Ovary (tissue), 9 donors: ENCODE data around the gene FAM193B. TPM values are rescaled to one million over a fixed set of nuclear protein-coding genes. Genes with fewer than 3 reads are reported as not detected.

Experiments
- DNase-seq, 5 donors: peaks; one replicate each; pipeline ENCODE4 v3.0.0-alpha.2; 2019 to 2020
- H3K27ac ChIP-seq, 2 donors: fragments of 200-600 bp; one replicate each; pipeline versions ENCODE4 v1.5.1 to v1.8.0; 2019 to 2022
- H3K27me3 ChIP-seq: fragments of 200-600 bp; one replicate; pipeline ENCODE4 v1.8.0; 2022
- H3K36me3 ChIP-seq: fragments of 200-600 bp; sonication (generic); one replicate; pipeline ENCODE4 v1.5.1; 2019
- H3K4me1 ChIP-seq: one replicate; pipeline ENCODE4 v1.8.1; 2013; ENCODE audit warnings: mild to moderate bottlenecking, moderate library complexity; ENCODE audit not compliant: insufficient read depth
- H3K4me3 ChIP-seq: fragments of 200-600 bp; sonication (generic); one replicate; pipeline ENCODE4 v1.5.1; 2017
- H3K9me3 ChIP-seq, 2 donors: fragments of 200-600 bp in 1 of 2; sonication (generic) in 1 of 2; one replicate each; pipeline versions ENCODE4 v1.5.1 to v1.8.1; 2013 to 2019; ENCODE audit warnings: mild to moderate bottlenecking in 1 of 2, moderate library complexity in 1 of 2
- EP300 ChIP-seq: sonication (generic); formaldehyde crosslinking; IDR thresholded peaks from one replicate; pipeline ENCODE4 v1.6.1; 2017; ENCODE audit warnings: antibody characterized with exemption
- POLR2A ChIP-seq: fragments of 450-650 bp; IDR thresholded peaks from one replicate; pipeline ENCODE4 v1.6.1; 2017; ENCODE audit warnings: antibody characterized with exemption, mild to moderate bottlenecking, moderate library complexity
- WGBS, 3 donors: extraction: QIAGEN DNeasy Blood & Tissue Kit in 1 of 3; methylation state at CpG; one replicate each; pipeline versions ENCODE4 v1.1.5 to v1.1.7; 2013 to 2017; 5-methylcytosine and 5-hydroxymethylcytosine counted together
- intact Hi-C, 4 donors: fragments of 100-400 bp; cut with DNase I; formaldehyde crosslinking; loops; one replicate each; pipeline versions ENCODE4 v1.11.0 to v1.15.1; 2022 to 2023
- polyA plus RNA-seq, 2 donors: library from polyadenylated mRNA; stranded (reverse); fragments of 200-250 nt in 1 of 2; fragments of 350-450 nt in 1 of 2; fragmentation: Illumina TruSeq in 1 of 2; extraction: RNeasy Lipid Tissue Mini Kit (QIAGEN cat#74804) in 1 of 2; gene quantifications; one replicate each; pipeline ENCODE4 v1.2.3, GENCODE V29; 2013 to 2014
- total RNA-seq, 7 donors: library from RNA; depleted of rRNA in 2 of 7; stranded (reverse); fragments of >200 nt in 2 of 7; fragmentation: NEBNext Ultra II Directional in 3 of 7; extraction: Animal tissue kit (Norgen Biotek cat#: 25700) in 3 of 7; gene quantifications; one replicate each; pipeline versions ENCODE4 v1.1.0 to v1.2.4, GENCODE V29; 2016 to 2023
- TF ChIP-seq, protein P1 (sequence below), 3 donors: fragments of 450-650 bp in 2 of 3; fragments of 200-600 bp in 1 of 3; IDR thresholded peaks; one replicate each; pipeline versions ENCODE4 v1.5.1 to v1.8.0; 2016 to 2022; ENCODE audit warnings: antibody characterized with exemption in 3 of 3, mild to moderate bottlenecking in 1 of 3
- donor health status: DM: no; HTN: no; CAD: no; lungs with moderate emphysema.
- donor health status: DM: no; HTN: no; CAD: no.
- donor health status: Bipolar disorder and iron deficiency.
- donor health status: DM: yes; HTN: yes; CAD: no.
- donor health status: DM: no; HTN: no; CAD: no.
- donor health status: DM: yes; HTN: yes; CAD: no.

FAM193B gene
- total and polyA plus RNA-seq, 9 donors = 14.8 to 77.6 (median 64.3) TPM

DNA sequence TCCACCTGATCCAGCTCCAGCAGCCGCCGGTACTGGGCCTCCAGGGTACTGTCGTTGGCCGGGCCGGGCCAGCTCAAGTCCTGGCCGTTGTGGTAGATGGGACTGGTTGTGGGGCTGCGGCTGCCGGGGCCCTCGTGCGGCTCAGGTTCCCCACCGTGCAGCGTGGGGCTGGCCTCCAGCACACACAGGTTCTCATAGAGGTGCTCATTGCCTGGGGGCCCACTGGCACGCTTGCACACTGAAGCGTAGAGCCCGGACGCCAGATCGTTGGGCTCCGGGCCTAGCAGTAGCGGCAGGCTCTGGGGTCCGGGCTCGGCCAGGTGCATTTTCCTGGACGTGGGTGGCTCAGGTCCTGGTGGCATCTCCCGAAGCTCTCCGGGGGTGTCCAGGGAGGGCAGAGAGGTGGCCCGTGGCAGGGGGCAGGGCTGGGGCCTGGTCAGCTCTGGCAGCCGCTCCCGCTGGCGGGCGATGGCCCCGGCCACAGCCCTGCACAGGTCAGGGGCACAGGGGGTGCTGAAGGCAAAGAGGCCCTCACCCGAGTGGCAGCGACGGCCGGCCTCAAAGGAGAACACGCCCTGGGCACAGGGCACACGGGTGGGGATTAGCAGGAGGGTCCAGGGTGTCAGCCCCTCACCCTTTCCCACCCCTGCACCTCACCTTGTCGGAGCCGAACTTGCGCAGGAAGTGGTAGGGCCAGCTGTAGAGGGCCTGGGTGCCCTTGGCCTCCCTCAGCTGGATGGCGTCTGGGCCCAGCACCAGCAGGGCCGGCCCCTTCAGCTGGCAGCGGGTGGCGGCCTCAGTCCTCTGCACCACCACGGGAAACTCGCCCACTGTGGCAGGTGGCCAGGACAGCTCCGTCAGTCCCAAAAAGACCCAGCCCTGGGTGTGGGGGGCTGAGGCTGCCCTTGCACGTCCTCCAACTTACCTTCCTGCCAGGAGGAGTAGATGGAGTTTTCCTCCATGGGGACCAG, 50.0 kb downstream of the FAM193B start:
- intact Hi-C loops = loop anchor here in 3 of 4 donors (5.0 to 10.0 kb wide), 2 partner anchors 112 to 190 kb away; partner anchors contain the start of gene MXD3 (in 1 of the 3)
- 89 to 92% (median 90%) methylated on average over 39 to 47 of the region's 47 CpGs for whole genome bisulfite sequencing, 3 donors
- no peaks in the 10 kb centered on the region for H3K9me3 ChIP-seq
- no peak for TF ChIP-seq EP300
- TF ChIP-seq, protein P1, sequence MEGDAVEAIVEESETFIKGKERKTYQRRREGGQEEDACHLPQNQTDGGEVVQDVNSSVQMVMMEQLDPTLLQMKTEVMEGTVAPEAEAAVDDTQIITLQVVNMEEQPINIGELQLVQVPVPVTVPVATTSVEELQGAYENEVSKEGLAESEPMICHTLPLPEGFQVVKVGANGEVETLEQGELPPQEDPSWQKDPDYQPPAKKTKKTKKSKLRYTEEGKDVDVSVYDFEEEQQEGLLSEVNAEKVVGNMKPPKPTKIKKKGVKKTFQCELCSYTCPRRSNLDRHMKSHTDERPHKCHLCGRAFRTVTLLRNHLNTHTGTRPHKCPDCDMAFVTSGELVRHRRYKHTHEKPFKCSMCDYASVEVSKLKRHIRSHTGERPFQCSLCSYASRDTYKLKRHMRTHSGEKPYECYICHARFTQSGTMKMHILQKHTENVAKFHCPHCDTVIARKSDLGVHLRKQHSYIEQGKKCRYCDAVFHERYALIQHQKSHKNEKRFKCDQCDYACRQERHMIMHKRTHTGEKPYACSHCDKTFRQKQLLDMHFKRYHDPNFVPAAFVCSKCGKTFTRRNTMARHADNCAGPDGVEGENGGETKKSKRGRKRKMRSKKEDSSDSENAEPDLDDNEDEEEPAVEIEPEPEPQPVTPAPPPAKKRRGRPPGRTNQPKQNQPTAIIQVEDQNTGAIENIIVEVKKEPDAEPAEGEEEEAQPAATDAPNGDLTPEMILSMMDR (IDR thresholded peaks at IDR 0.05) = no peak
- TF ChIP-seq POLR2A = no peak
- no peaks in the 10 kb centered on the region for H3K27me3 ChIP-seq
- no peak overlapping the region for H3K4me3 ChIP-seq
- H3K4me1 ChIP-seq = no peaks in the 10 kb centered on the region
- no peak overlapping the region for H3K27ac ChIP-seq
- no peaks in the 10 kb centered on the region for H3K36me3 ChIP-seq
- DNase-seq = no peak

DNA sequence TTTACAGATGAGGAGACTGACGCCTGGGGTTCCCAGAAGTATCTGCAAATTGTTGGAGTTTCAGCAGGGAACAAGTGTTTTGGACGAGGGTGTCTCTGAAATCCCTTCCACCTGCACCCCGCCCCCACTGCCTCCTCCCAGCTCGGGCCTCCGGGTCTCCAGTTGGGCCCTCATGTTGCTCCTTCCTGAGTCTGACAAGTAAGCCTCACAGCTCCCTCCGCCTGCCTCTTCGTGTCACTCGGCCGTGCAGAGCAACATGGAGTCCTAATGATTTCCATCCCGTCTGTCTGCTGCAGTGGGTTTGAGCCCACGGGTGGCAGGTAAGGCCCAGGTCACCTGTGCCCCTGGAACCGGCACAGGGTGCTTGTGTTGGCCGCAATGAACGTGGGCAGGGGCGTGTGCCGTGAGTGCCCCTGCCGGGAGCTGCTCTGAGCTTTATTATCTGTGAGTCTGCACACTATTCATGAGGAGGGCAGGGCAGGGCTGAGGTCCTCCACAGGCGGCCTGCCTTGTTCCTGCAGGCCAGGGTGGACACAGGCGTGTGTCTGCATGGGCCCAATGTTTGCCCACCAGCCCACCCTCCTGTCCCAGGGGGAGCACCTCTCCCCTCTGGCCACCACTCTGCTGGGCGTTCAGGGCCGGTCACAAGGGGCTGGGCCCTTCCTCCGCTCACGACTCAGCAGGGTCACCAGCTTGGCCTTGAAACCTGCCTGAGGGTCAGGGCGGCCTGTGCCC, 50.8 kb downstream of the FAM193B start:
- H3K36me3 ChIP-seq = no peaks in the 10 kb centered on the region
- no peaks in the 10 kb centered on the region for H3K4me1 ChIP-seq
- 83 to 89% (median 85%) methylated on average over 20 to 24 of the region's 24 CpGs for WGBS, 3 donors
- DNase-seq = no peak
- no peaks in the 10 kb centered on the region for H3K9me3 ChIP-seq
- intact Hi-C loops = loop anchor here in 3 of 4 donors (5.0 to 10.0 kb wide), 2 partner anchors 111 to 189 kb away; partner anchors contain the start of gene MXD3 (in 1 of the 3)
- no peak overlapping the region for H3K27ac ChIP-seq
- no peaks in the 10 kb centered on the region for H3K27me3 ChIP-seq
- TF ChIP-seq POLR2A (no peak), EP300 (no peak)
- TF ChIP-seq, protein P1 (IDR thresholded peaks at IDR 0.05) = no peak
- H3K4me3 ChIP-seq = no peak overlapping the region

DNA sequence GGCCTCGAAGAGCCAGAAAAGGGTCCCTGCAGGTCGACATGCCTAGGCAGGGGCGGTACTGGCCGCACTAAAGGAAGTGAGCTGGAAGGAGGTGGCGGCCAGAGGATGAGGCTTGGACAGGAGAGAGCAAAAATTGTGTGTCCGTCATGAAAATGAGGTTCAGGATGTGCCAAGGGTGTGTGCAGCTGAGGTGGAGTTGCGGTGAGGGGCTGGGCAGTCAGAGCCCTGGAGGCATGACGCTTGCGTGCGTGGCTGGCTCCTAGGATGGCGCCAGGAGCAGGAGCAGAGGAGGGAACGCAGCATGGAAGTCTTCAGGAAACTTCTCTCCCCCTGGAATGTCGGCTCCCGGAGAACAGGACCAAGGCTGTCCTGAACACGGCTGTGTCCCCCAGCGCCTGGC, 51.5 kb downstream of the FAM193B start:
- Histone ChIP-seq H3K9me3 (no peaks in the 10 kb centered on the region), H3K27me3 (no peaks in the 10 kb centered on the region), H3K36me3 (no peaks in the 10 kb centered on the region), H3K27ac (no peak overlapping the region), H3K4me3 (no peak overlapping the region), H3K4me1 (no peaks in the 10 kb centered on the region)
- TF ChIP-seq EP300 (no peak), POLR2A (no peak)
- TF ChIP-seq, protein P1 (IDR thresholded peaks at IDR 0.05) = no peak
- no peak for DNase-seq
- WGBS, 3 donors = 70 to 82% (median 72%) methylated on average over 16 of the region's 16 CpGs
- intact Hi-C loops = loop anchor here in 3 of 4 donors (5.0 to 10.0 kb wide), 2 partner anchors 111 to 188 kb away; partner anchors contain the start of gene MXD3 (in 1 of the 3)

DNA sequence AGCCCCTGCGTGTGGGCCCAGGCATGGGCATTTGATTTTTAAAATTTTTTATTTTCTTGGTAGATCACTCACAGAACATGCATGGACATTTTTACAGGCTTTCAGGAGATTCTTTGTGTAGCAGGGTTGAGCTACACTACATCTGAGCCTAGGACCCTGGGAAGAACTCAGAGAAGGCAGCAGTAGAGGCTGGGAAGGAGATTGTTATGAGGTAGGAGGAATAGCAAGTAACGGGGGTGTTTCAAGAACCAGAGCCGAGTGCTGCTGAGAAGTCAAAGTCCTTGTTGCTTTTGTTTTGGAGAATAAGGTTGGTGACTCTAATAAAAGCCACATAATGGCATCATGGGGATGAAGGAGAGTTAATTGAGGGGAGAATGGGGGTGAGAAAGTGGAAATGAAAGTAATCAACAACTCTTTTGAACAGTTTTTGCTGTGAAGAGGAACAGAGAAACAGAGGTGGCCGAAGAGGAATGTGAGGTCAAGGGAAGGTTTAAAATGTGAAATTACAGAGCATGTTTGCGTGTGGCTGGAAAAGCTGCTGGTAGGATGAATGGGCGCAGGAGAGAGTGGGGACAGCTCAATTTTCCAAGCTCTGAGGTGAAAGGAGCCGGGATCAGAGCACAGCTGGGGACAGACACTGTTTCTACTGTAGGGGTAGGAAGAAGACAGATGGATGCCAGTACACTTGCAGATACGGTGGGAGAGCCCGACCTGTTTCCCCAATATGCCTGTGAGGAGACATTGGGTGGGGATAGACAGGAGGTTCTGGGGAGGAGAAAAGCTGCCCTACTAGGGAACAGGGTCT, 52.3 kb downstream of the FAM193B start:
- Histone ChIP-seq H3K36me3 (no peaks in the 10 kb centered on the region), H3K9me3 (no peaks in the 10 kb centered on the region), H3K27me3 (no peaks in the 10 kb centered on the region), H3K27ac (no peak overlapping the region), H3K4me3 (no peak overlapping the region), H3K4me1 (no peaks in the 10 kb centered on the region)
- 26 to 51% (median 26%) methylated on average over 9 of the region's 9 CpGs for WGBS, 3 donors
- DNase-seq = no peak
- intact Hi-C loops = loop anchor here (1.0 to 10.0 kb wide), 5 partner anchors 45 to 187 kb away; partner anchors contain the start of gene MXD3 (in 1 of the 4)
- TF ChIP-seq POLR2A = no peak
- TF ChIP-seq, protein P1 (IDR thresholded peaks at IDR 0.05) = no peak
- TF ChIP-seq EP300 = no peak
